Measurements from ENCODE around the gene CPZ. TPM values are rescaled to one million over a fixed set of nuclear protein-coding genes. Genes with fewer than 3 reads are reported as not detected.

Gene CPZ
- total and polyA plus RNA-seq, 2 of the 4 experiments (the other 2 are of a cell fraction), result 0.90 to 10.3 TPM

DNA sequence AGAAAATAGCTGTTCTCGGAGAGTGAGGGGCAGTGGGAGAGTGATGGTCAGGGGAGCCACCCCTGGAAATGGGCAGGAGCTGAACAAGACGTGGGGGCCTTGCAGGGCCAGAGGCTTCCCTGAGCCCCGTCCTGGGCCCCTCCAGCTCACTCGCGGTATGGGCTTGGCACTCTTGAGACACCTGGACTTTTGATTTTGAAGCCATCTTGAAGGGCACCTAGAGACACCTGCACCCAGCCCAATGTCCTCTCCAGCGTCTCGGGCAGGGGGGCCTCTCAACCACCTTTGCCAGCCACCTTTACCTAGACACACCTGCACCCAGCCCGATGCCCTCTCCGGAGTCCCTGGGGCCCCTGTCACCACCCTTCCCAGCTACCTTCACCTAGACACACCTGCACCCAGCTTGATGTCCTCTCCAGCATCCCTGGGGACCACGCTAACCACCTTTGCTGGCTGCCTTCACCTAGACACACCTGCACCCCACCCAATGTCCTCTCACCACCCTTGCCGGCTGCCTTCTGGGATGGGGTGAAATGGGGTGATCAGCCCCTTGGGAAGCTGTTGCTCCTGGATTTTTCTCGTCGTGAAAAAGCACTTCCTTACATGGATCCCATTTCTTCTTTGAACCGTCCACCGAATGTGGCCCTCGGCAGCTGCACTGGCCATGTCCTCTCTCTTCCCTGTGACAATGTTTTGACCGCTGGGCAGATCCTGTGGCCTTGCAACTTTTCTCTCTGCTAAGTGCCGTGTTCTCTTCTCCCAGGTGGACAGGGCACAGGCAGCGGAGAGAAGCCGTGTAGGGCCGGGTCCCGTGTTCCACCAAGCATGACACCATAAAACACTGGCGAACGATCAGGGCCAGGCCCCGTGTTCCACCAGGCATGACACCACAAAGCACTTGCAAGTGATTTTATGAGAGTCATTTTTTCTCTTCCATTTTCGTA lies 47.5 kb downstream of the CPZ start:
- TF ChIP-seq RCOR1 (IDR thresholded peaks at IDR 0.05; ENCODE audit: insufficient replicate concordance, low read length), result no peak
- no peaks in the 10 kb centered on the region for H3K79me1 ChIP-seq (ENCODE audit: low read depth in 1 of 2, low read length in 2 of 2)

More for the DNA sequence above, 47.5 kb downstream of the CPZ start:
- H3K9me3 ChIP-seq (ENCODE audit: control insufficient read depth, insufficient read depth, low read length), result no peaks in the 10 kb centered on the region
- no peak overlapping the region for H2AFZ ChIP-seq (replicated peaks; ENCODE audit: low read length, poor library complexity)
- H3K23ac ChIP-seq (ENCODE audit: low read depth, low read length), result no peak overlapping the region
- H4K5ac ChIP-seq (ENCODE audit: low read depth, low read length), result no peak overlapping the region
- peaks cover 10% of the 10 kb centered on the region; the same call in 1 of the 2 replicates for H3K27me3 ChIP-seq (ENCODE audit: control insufficient read depth, insufficient read depth, low read length)
- DNase-seq (no peak), ATAC-seq (ENCODE audit: low read depth) (no peak)
- H2BK120ac ChIP-seq (ENCODE audit: low read depth, low read length), result no peak overlapping the region
- no peaks in the 10 kb centered on the region for H3K4me1 ChIP-seq (ENCODE audit: control insufficient read depth, insufficient read depth, low read length)
- BruUV-seq (replicated peaks), result no TSS peak
- ChIA-PET POLR2A (ENCODE audit: unreplicated experiment) (no interaction called here), CTCF (no interaction called here)
- no peak overlapping the region for H3K27ac ChIP-seq (ENCODE audit: insufficient read depth, low read length)
- H2BK15ac ChIP-seq (ENCODE audit: low read depth, low read length), result no peak overlapping the region
- no peak overlapping the region for H4K91ac ChIP-seq (ENCODE audit: insufficient read depth, low read depth, low read length)
- WGBS, 2 experiments (ENCODE audit: extremely low coverage in 2 of 2, insufficient read length in 1 of 2), result 74% methylated on average over 13 of the region's 26 CpGs; no CpG with 5 or more reads in 1 of the 2 experiments
- H3K18ac ChIP-seq (ENCODE audit: low read depth, low read length), result no peak overlapping the region
- no peaks in the 10 kb centered on the region for H4K20me1 ChIP-seq (ENCODE audit: insufficient read depth, low read length)
- H2AK5ac ChIP-seq (ENCODE audit: low read depth, low read length), result no peak overlapping the region
- H3K14ac ChIP-seq (replicated peaks; ENCODE audit: low read depth, low read length), result no peak overlapping the region
- H3K9ac ChIP-seq (ENCODE audit: low read depth, low read length), result no peak overlapping the region
- H3K4me3 ChIP-seq (ENCODE audit: insufficient read depth, low read depth, low read length), result no peak overlapping the region
- no peak overlapping the region for H3K4ac ChIP-seq (ENCODE audit: low read depth, low read length)
- no peaks in the 10 kb centered on the region for H3K36me3 ChIP-seq (ENCODE audit: control insufficient read depth, insufficient read depth, low read length)
- no peak overlapping the region for H2AK9ac ChIP-seq (replicated peaks; ENCODE audit: low read depth, low read length, poor library complexity)
- no peak overlapping the region for H2BK20ac ChIP-seq (ENCODE audit: low read depth, low read length)
- H2BK5ac ChIP-seq (ENCODE audit: low read depth, low read length, poor library complexity, severe bottlenecking), result no peak overlapping the region
- intact Hi-C loops (cut with micrococcal nuclease) (no loop called here), in situ Hi-C loops (cut with MboI; ENCODE audit: low sequenced_read_pairs) (no loop called here), dilution Hi-C loops (cut with HindIII; ENCODE audit: low sequenced_read_pairs, unreplicated experiment) (no loop called here)
- no peak overlapping the region for H4K8ac ChIP-seq (ENCODE audit: low read depth in 2 of 2, low read length in 2 of 2)
- H3K9me1 ChIP-seq (ENCODE audit: insufficient read depth, low read length), result no peaks in the 10 kb centered on the region
- no peak overlapping the region for H3K4me2 ChIP-seq (ENCODE audit: low read depth, low read length)
- H3K56ac ChIP-seq (ENCODE audit: extremely low read depth, insufficient read depth, low read length), result no peak overlapping the region
